GM20431 (cell line): Measurements from ENCODE around the gene SOX21.
"Not testable (repeated sequence)": the region's sequence is repeated elsewhere in the genome, so short reads cannot be mapped to it uniquely, and the experiment has no call there.

Experiments
- in situ Hi-C: fragments of 300-500 bp; cut with MseI, MboI; formaldehyde crosslinking; loops from one replicate; pipeline ENCODE4 v1.15.0; 2020; ENCODE audit warnings: low sequenced_read_pairs; ENCODE audit not compliant: unreplicated experiment

The SOX21 gene

DNA sequence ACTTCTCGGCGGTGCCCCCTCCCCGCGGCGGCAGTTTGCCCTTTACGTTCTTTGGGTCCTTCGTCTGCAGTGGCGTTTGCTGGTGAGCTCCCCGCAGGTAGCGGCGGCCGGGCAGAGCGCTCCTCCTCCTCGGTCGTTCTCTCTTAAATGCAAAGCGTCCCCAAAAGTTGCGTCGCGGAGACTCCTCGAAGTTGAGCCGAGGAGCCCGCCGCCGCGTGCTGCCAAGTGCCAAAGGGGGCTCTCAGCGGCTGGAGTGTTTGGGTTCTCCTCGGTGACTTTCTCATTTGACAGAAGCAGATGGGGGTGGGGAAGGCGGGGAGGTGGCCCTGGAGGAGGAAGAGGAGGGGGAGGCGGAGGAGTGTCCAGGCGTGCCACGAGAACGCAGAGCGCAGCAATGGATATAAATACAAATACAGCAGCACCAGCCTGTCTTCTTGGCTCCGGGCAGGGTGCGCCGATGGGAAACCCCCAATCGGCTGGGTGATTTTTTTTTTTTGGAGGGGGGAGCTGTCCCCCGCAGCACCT is at the start of gene SOX21:
TSS of gene SOX21 (minus strand) at position 259 of the 525 bp plus-strand sequence. CDS start 496 bp downstream, outside the sequence.
- in situ Hi-C loops = no loop called here

DNA sequence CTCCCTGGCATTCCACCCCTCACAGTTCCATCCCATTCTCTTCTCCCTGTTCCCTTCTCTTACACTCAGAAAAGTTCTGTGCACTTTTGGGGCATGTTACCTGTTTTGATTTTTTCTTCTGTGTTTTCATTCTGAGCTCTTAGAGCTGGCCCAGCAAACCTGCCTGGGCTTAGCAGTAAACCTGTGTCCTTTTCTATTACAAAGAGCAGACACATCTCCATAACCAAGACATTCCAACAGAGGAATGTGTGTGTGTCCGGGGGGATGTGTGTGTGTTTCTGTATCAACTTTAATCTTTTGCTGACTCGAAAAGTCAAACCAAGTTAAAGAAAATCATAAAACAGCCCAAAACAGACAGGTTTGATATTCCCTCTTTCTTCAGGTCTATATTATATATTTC is 49.1 kb upstream of the SOX21 start:
- in situ Hi-C loops = no loop called here

DNA sequence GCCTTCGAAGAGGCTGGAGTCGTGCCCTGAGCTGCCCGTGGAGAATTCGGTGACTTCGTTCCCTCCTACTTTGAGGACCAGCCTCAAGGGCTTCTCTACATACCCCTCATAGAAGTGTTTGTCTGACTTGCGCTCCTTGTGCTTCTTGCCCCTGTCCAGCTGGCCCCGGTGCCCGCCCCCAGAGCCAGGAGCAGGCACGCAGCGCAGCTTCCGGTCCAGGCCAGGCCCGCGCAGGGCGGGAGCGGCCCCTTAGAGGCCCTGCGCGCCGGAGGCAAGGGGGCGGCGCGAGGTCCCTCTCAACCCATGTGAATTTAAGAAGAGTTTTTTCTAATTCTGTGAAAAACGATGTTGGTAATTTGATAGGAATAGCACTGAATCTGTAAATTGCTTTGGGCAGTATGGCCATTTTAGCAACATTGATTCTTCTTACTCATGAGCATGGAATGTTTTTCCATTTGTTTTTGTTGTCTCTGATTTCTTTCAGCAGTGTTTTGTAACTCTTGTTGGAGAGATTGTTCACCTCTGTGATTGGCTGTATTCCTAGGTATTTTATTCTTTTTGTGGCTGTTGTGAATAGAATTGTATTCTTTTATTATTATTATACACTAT is 46.9 kb upstream of the SOX21 start:
- in situ Hi-C loops = no loop called here

DNA sequence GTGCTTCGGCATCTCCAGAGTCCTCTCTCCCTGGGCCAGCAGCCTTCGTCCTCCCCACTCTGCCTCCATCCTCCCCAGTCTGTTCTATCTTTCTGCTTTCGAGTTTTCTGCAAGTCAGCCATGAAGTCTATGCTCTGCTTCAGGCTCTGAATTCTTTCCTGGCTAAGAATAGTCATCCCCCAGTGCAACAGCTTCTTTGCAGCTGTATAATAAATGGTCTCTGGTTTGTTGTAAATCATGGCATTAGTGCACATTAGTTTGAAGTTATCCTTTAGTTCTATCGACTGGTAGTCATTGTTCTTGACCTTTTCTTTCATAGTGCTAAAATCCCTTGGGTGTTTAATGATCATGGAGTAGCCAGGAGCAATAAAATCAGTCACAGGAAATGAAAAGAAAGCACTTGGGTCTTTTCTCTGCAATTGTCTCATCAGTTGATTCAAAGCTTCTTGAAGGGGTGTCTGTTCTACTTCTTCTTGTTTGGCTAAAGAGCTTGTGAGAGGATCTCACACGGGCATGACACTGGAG is 46.2 kb upstream of the SOX21 start:
- in situ Hi-C loops = no loop called here

DNA sequence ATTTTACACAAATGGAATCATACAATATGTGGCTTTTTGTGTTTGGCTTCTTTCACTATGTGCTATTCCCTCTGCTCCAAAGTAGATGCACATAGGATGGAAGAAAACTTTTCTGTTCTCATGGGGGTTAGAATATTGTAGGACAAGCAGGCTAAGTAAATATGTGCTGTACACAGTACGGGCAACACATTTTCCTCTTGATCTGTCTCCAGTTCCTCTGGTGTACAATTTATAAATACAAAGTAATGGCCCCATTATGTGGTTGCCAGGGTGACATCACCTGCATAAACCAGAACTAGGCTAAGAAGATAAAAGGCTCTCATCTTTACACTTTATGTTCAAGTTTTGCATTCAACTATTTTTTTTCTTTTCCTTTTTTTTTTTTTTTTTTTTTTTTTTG is 41.0 kb upstream of the SOX21 start:
- in situ Hi-C loops = no loop called here

DNA sequence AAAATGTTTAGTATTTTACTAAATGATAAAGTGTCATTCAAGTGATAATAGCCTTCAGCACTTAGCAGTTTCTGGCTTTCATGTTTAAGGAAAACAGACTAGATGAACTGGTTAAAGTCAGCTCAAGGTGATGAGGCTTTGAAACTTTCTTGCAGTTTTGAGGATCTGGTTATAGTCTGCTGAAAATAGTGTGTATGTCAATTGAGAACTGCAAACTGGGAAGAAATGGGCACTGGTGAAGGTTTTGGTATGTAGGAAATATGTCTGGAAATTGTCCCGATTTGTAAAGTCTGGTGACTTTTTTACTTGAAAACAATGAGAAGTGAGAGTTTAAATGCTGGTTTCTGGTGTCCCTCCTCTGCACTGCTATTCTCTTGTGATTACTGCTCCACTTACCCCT is 36.8 kb upstream of the SOX21 start:
- in situ Hi-C loops = no loop called here

DNA sequence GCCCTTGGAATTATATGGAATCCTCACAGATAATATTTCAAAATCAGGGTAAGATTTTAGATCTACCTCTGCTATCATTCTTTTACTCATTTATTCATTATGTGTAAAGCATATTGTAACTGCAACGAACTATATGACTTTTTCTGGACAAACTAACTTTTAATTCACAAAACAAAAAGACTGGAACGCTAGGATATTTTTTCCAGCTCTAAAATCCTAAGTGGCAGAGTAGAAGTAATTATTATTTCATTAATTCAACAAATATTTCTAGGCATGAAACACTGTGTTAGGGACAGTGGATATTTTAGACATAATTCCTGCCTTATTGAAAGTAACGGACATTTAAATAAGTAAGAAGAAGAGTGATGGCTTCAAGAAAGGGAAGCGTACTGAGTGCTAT is 26.9 kb upstream of the SOX21 start:
- in situ Hi-C loops = no loop called here

DNA sequence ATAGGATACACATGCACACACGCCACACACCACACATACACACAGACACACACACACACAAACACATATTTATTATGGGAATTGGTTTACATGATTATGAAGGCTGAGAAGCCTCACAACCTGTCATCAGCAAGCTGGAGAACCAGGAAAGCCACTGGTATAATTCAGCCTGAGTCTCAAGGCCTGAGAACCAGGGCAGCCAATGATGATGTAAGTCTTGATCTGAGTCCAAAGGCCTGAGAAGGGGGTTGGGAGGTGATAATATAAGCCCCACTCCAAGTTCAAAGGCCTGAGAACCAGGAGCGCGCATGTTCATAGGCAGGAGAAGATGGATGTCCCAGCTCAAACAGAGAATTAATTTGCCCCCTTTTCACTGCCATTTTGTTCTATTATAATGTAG is 18.7 kb upstream of the SOX21 start:
- in situ Hi-C loops = no loop called here

DNA sequence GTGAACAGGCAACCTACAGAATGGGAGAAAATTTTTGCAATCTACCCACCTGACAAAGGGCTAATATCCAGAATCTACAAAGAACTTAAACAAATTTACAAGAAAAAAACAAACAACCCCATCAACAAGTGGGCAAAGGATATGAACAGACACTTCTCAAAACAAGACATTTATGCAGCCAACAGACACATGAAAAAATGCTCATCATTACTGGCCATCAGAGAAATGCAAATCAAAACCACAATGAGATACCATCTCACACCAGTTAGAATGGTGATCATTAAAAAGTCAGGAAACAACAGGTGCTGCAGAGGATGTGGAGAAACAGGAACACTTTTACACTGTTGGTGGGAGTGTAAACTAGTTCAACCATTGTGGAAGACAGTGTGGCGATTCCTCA is 17.6 kb upstream of the SOX21 start:
- in situ Hi-C loops = not testable (repeated sequence)

DNA sequence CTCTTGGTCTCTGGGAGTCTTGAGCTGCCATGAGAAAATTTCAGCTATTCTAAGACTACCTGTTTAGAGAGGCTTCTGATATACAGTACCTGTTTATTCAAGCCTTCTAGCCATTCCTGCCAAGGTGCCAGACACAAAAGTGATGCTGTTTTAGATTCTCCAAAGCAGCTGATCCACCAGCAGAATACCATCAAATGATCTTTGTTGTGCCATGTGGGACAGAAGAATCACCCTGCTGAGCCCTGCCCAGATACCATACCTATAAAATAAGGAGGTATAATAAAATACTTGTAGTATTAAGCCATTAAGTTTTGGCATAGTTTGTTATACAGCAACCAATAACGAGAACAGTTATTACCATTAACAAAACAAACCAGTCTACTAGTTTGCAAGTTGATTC is 14.1 kb upstream of the SOX21 start:
- in situ Hi-C loops = no loop called here

DNA sequence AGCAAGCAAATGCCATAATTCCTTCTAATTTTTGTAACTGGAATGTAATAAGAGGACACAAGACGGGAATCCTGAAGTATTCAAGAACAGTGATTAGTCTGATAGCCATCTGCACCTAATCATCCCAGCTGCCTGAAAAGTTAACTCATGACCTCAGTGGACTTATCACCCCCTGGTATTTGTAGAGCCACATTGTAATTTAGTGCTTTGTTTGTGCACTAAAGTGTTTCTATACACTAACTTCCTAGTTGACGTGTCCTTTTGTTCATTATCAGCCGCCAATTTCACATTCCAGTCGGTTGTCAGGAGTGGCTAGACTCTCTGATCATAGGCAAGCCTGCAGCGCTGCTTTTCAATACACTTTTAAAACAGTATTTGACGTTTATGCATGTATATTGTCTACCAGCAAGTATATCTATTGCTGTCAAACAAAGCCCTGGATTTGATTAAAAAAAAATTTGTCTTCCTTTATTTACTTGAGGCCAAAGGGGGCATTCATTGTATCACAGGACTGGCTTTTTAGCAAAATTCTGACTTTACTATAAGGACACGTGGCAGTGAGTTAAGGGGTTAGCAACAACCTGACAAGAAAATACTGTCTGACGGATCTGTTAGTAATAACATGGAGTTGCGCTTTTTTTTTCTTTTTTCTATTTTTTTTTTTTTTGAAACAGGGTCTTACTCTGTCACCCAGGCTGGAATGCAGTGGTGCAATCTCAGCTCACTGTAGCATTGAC is 10.4 kb upstream of the SOX21 start:
- in situ Hi-C loops = no loop called here

DNA sequence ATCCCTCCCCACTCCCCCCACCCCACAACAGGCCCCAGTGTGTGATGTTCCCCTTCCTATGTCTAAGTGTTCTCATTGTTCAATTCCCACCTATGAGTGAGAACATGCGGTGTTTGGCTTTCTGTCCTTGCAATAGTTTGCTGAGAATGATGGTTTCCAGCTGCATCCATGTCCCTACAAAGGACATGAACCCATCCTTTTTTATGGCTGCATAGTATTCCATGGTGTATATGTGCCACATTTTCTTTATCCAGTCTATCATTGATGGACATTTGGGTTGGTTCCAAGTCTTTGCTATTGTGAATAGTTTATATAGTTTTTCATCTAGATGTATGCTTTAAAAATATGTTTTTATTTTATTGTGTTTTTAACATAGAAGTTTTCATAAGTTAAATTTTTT is 6.4 kb upstream of the SOX21 start:
- in situ Hi-C loops = not testable (repeated sequence)

DNA sequence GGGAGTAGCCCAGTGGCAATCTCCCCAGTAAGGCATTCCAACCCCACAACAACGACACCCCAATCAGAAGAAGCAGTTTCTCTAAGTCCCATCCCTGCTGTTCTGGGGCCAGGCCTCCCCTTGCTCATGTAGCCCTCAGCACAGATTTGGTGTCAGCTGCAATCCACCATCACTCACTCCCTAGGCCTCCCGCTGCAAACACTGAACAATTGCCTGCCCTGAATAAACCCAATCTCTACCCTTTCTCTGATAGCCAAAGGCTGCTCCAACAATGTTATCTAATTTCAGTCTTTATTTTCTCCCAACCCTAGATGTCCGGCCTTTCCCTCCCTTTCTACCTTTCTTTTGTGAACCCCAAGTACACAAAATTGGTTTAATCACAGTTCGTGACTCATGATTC is 5.6 kb upstream of the SOX21 start:
- in situ Hi-C loops = no loop called here

DNA sequence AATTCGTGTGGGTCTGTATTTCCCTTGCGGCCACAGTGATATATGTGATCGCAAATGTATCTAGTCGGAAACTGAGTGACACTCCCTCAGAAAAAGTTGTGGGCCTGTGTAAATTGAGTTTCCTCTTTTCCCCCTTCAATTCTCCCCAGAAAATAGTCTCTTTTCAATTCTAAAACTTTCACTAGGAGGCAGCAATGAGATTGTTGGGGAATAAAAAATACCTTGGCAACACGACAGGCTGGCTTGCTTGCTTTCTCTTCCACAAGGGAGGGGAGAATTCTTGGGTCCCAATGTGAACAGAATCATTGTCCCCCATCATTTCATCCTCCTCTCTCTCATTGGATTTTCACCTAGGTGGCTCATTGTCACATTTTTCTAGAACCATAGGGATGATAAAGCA is 3.7 kb upstream of the SOX21 start:
- in situ Hi-C loops = no loop called here

DNA sequence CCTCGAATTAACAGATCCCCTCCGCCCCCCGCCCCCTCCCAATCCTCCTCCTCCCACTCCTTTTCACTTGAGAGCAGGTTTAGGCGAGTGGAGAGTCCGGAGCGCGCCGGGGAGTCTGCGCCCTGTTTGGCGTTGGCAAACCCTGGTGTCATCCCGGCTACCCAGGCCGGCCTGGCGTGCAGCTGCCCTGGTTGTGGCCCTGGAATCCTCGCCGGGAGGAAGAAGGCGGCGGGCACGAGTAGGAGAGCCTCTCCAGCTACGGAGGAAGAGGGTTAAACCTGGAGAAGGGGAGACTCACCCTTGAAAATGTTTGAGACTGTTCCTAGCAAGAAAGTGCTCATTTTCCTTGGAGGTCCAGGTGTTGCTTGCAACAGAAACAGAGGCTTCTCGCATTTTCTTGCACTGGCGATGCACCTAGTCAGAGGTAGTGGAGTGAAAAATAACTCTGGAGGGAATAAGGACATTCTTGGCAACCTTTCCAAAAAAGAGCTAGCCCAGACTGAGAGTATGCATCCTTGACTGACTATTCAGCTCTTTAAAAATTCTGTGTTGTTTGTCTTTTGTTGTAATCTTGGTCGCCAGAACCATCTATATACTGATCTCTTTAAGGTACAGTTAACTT is 1.3 kb upstream of the SOX21 start:
- in situ Hi-C loops = no loop called here

DNA sequence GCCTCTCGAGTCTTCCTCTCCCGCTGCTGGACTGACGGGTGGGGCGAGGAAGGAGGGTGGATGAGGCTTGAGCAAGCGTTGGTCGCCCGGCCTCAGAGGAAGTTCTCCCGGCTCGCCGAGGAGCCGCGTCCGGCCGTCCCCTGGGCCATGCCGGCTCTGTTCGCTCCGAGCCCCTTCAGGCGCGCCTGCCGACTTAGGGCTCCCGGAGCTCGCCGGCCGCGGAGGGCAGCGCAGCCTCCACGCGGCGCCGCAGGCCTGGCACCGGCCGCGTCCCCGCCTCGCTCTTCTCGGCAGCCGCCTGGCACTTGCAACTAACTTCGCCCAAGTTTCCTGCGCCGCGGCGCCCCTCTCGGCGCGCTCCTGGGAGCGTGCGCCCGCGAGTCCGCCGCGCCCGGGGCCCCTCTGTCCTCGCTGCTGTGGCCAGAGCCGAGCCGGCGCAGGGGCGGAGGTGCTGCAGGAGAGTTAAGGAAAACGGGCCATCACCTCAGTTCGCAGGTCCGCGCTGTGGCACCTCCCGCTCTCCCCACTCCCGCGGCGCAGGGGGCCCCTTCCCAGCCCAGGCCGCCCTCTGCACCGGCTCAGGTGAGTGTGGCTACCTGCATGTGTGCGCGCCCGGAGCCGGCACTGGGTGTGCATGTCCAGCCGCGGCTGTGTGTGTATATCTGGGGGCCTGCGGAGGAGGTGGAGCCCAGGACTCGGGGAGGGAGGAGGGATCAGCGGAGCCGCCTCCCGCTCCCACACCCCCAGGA is 641 bp upstream of the SOX21 start:
- in situ Hi-C loops = no loop called here

DNA sequence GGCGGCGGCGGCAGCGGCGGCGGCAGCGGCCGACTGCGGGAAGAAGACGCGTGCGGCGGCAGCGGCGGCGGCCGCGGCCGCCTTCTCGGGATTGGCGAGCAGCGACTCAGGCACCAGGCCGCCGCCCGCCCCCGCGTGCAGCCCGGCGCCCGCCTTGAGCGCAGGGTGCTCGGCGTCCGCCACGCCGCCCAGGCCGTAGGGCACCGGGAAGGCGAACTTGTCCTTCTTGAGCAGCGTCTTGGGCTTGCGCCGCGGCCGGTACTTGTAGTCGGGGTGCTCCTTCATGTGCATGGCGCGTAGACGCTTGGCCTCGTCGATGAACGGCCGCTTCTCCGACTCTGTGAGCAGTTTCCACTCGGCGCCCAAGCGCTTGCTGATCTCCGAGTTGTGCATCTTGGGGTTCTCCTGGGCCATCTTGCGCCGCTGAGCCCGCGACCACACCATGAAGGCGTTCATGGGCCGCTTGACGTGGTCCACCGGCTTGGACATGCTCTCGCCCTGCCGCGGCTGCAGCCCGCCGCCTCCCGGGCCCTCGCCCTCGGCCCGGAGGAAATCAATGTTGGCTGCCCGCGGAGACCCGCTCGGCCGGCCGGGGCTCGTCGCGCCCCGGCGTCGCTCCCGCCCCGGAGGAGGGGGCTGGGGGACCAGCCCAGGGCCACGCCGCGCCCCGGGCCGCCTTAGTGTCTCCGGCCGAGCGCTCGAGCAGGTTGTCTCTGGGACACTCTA is 621 bp downstream of the SOX21 start:
- in situ Hi-C loops = no loop called here

DNA sequence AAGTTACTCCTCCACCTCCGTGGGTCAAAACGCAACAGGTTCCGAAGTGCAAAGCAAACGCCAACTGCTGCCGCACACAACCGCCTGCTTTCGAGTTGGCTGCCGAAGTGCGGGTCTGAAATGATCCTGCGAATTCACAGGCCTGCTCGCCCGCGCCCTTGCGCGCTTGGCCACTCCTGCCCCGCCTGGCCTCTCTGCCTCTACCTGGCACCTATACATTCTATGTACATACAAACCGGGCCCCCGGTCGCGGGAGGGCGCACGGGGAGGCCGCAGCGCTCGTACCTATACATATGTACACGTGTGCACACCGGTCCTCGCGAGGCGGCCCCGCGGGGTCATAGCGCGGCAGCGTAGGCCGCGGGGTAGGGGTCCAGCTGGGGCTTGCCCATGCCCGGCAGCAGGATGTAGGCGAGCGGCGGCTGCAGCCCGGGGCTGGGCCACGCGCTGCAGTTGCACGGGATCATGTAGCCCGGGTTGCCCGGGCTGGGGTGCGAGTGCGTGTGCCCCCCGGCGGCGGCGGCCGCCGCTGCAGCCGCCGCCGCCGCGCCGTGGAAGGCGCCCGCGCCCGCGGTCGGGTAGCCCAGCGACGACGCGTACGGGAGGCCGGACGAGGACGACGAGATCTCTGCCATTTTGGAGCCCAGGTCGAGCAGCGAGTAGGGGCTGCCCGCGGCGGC is 1.3 kb downstream of the SOX21 start:
- in situ Hi-C loops = no loop called here

DNA sequence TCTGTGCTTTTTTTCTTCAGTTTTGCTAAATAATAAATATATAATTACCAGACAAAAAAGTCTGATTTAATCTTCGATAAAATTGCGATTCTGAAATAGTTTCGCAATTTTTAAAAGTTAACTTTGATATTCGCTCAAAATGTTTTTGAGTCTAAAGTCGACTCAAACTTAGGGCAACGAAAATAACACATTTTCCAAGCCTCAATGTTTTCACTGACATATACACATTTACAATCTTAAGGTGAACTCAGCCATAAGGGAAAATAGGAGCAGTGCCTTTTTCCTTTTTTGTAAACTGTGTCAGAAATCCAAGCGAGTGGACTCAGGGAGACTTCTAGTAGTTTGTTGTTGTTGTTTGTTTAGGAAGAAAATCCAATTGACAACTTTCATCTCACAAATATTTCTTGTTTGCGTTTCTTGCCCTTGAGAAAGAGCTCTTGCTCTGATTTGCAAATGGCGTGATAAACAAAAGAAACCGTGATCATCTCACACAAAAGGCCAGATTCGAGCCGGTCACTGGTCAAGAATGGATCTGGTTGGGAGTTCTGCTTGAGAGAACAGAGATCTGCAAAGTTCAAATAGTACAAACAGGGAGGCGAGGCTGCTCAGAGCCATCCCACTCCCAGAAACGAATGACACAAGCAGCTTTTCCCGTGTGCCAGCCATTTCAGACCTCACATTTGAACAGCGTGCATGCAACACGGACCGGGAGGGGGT is 2.1 kb downstream of the SOX21 start:
- in situ Hi-C loops = no loop called here
